HG02763 (cell line): Measurements from ENCODE around the gene FAM9C.
A peak's percentile ranks its signal among the peaks of the same experiment; 100 is the strongest.
"Not testable (repeated sequence)": the region's sequence is repeated elsewhere in the genome, so short reads cannot be mapped to it uniquely, and the experiment has no call there.

Source experiments
- ATAC-seq: cut with Tn5 transposase; IDR thresholded peaks from one replicate; pipeline ENCODE4 v1.9.1; 2021; ENCODE audit warnings: mild to moderate bottlenecking, moderate library complexity; ENCODE audit not compliant: unreplicated experiment

Gene FAM9C

GRCh38 chrX:13044441-13044840 is at the start of gene FAM9C:
FAM9C (minus strand) TSS chrX:13044620; CDS start chrX:13043789, 831 bp downstream.
- no peak for ATAC-seq

GRCh38 chrX:13093529-13094140 is 49.2 kb upstream of the FAM9C start:
- ATAC-seq: no peak

GRCh38 chrX:13092455-13092941 is 48.1 kb upstream of the FAM9C start:
- ATAC-seq: peak; percentile 49

- ATAC-seq: no peak
These were observed 46.8 kb upstream of the FAM9C start for GRCh38 chrX:13091111-13091765.

GRCh38 chrX:13090339-13091110 is 46.1 kb upstream of the FAM9C start:
- no peak for ATAC-seq

- ATAC-seq: no peak
These were observed 45.6 kb upstream of the FAM9C start for GRCh38 chrX:13090027-13090338.

- no peak for ATAC-seq
These were observed 43.7 kb upstream of the FAM9C start for GRCh38 chrX:13088156-13088487.

GRCh38 chrX:13087322-13088155 is 43.1 kb upstream of the FAM9C start:
- peak; percentile 76 for ATAC-seq

GRCh38 chrX:13086793-13087321 is 42.4 kb upstream of the FAM9C start:
- not testable (repeated sequence) for ATAC-seq

GRCh38 chrX:13086076-13086475 is 41.7 kb upstream of the FAM9C start:
- no peak for ATAC-seq

- ATAC-seq: no peak
These were observed 41.1 kb upstream of the FAM9C start for GRCh38 chrX:13085526-13085925.

GRCh38 chrX:13084611-13085010 is 40.2 kb upstream of the FAM9C start:
- no peak for ATAC-seq

GRCh38 chrX:13083755-13084326 is 39.4 kb upstream of the FAM9C start:
- ATAC-seq: not testable (repeated sequence)

- ATAC-seq: no peak
These were observed 38.0 kb upstream of the FAM9C start for GRCh38 chrX:13082206-13083065.

GRCh38 chrX:13081395-13082205 is 37.2 kb upstream of the FAM9C start:
- ATAC-seq: peak; percentile 48

GRCh38 chrX:13080128-13080795 is 35.8 kb upstream of the FAM9C start:
- no peak for ATAC-seq

GRCh38 chrX:13078739-13079444 is 34.5 kb upstream of the FAM9C start:
- no peak for ATAC-seq

- no peak for ATAC-seq
These were observed 32.7 kb upstream of the FAM9C start for GRCh38 chrX:13077168-13077567.
